GOT3 (cell line): ENCODE data around the gene ATP8B2.
"Not testable (repeated sequence)": the region's sequence is repeated elsewhere in the genome, so short reads cannot be mapped to it uniquely, and the experiment has no call there.

Experiments
- DNase-seq: peaks from one replicate; lab custom pipeline; 2025; ENCODE audit warnings: mixed read lengths; lab: John Stamatoyannopoulos, UW

Gene ATP8B2

GRCh38 chr1:154323493-154323892, 1.8 kb upstream of the ATP8B2 start:
- DNase-seq, result no peak

GRCh38 chr1:154324241-154324640, 1.1 kb upstream of the ATP8B2 start:
- no peak for DNase-seq

GRCh38 chr1:154325583-154326545, 539 bp downstream of the ATP8B2 start:
- peak; percentile 59 for DNase-seq

DNA sequence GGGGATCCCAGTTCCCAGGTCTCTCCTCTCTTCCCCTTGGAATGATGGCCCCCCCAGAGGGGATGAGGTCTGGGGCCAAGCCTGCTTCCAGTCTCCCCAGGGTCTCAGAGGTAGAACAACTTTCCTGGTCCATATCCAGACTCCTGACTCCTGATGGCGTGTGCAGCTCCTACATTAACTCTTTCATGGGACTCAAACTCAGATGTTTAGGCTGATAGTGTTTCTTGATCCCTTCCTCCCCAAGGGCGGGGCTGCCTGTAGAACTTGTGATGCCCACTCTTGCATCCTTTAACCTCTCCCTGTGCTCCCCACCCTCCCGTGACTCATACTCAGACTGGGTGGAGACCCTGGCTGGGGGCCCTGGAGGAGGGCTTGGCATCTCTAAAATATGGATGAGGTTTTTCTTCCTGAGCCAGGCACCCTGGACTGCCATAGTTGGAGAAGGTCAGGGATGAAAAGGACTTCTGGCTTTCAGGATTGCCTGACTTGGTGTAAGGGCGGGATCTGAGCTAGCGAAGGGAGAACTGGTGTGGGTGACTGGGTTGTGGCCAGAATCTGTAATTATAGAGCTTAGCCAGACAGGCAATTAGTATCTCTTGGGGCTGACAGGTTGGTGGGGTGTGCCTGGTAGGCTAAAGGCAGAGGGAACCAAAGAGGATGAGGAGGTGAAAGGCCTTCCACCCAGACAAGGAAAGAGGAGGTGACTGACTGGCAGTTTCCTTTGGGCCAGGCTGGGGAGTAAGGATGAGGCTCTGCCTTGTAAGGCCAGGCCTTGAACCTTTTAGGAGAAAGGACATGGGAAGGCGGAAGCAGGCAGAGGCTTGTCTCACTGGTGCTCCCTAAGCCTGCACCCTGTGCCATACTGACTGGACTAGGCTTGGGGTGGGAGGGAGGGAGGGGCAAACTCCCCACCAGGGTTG, 1.5 kb downstream of the ATP8B2 start:
- peak; percentile 59 for DNase-seq

DNA sequence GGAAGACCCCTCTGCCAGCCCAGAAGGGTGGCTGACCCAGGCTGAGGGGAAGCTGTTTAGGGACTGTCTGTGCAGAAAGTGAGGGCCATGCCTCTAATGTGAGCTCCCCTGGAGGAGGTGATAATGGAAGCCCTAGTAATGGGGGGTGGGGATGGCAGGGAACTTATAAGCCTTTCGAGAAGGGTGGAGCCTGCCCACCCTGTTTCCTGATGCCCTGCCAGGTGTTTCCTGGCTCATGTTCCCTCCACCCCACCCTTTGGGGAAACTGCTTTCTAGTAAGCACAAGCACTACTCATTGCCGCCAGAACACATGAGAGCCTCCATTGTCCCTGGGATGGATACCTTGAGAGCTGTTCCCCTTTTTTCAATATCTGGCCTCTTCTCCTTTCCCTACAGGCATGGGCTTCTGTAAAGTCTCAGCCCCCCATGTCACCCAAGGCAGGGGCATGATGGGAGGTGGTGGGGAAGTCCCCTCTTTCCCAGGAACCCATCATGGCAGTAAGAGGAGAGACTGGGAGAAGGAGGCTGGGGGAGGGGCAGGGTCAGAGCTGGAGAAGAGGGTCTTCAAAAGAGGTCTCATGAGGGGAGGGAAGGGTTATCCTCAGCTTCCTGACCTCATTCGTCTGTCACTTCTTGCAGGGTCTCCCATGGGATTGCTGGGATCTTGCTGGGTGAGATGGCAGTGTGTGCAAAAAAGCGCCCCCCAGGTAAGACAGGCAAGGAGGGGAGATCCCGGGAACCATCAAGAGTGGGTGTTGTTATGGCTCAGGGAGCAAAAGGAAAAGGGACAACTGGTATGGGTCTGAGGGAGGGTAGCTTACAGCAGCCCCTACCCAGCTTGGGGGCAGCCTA, 2.4 kb downstream of the ATP8B2 start:
- DNase-seq, result no peak

GRCh38 chr1:154328318-154329151, 3.2 kb downstream of the ATP8B2 start:
- DNase-seq, result no peak

- no peak for DNase-seq
Measured at GRCh38 chr1:154329152-154329521, 3.8 kb downstream of the ATP8B2 start.

DNA sequence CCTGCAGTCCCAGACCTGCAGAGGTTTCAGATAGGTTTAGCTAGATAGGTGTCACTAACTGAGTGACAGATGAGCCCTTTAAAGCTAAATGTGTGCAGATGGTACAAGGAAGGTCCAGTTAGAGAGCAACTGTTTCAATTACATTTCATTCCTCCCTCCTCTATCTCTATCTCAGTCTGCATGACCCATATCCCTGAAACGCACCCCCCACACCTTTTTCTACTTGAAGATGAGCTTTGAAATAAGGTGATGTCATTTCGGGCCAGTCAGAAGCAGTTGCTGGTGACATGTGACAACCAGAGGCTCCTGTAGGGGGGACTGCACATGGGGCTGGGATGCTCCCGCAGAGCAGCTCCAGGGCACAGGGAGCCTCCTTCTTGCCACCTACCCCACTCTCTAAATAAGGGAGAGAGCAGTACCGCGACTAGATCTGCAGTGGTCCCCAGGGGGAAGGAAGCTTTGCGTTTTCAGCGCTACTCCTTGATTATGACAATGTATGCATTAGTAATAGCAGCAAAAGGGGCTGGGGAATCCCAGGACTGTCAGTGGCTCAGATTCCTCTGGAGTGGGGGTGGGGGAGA, 4.3 kb downstream of the ATP8B2 start:
- DNase-seq, result no peak

DNA sequence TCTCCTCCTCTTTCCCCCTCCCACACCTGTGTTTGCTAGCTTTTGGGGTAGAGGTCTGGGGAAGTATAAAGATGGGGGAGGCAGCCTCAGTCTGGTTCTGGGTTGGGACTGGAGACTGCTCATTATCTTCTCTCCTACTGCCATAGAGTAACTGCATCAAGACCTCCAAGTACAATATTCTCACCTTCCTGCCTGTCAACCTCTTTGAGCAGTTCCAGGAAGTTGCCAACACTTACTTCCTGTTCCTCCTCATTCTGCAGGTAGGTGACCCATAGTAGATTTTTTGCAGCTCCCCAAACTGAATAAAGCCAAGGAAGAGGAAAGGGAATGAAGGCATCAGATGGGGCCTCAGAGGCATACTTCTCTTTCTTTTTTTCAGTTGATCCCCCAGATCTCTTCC, 5.3 kb downstream of the ATP8B2 start:
- no peak for DNase-seq

- no peak for DNase-seq
Measured at GRCh38 chr1:154334079-154335024, 9.0 kb downstream of the ATP8B2 start.

GRCh38 chr1:154335025-154335714, 9.8 kb downstream of the ATP8B2 start:
- DNase-seq, result peak; percentile 45

GRCh38 chr1:154337253-154337894, 12.0 kb downstream of the ATP8B2 start:
- no peak for DNase-seq

DNA sequence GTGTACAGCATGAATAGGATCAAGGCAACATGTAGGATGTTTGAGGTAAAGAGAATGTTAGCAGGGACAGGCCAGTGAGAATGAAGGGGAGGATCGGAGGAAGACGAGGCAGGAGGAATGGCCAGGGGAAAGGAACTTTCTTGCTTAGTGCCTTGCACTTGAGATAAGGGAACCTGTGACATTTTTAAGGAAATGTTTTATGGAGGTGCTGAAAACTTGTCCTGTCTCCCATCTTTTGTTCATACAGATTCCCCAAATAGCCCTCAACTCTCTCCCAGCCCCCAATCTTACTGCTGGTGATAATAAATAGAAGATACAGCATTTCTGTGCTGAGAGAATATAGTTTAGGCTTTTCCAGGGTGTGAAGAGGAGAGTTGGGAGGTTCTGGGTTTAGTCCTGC, 13.6 kb downstream of the ATP8B2 start:
- no peak for DNase-seq

GRCh38 chr1:154341366-154341765, 16.0 kb downstream of the ATP8B2 start:
- DNase-seq, result not testable (repeated sequence)

DNA sequence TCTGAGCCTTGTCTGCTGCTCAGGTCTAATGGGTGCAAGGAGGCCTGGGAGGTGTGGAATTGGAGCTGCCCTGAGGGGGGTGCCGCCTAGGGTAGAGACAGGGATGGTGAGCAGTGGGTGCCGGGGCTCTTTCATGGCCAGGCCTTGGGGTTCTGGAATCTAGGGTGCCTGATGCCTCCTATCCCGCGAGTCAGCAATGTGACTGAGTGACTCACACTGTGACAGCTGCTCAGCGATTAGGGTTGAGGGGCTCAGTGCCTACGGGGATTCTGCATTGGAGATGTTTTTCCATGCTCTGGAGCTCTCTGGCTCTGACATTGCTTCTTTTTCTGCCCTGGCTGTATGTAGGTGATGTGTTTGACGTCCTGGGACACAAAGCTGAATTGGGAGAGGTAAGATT, 16.8 kb downstream of the ATP8B2 start:
- DNase-seq, result no peak

- no peak for DNase-seq
Measured at GRCh38 chr1:154342836-154343472, 17.6 kb downstream of the ATP8B2 start.

- no peak for DNase-seq
Measured at GRCh38 chr1:154344977-154345837, 19.9 kb downstream of the ATP8B2 start.
